Measurements from ENCODE around the gene CERS5.

- TF ChIP-seq, protein P1, sequence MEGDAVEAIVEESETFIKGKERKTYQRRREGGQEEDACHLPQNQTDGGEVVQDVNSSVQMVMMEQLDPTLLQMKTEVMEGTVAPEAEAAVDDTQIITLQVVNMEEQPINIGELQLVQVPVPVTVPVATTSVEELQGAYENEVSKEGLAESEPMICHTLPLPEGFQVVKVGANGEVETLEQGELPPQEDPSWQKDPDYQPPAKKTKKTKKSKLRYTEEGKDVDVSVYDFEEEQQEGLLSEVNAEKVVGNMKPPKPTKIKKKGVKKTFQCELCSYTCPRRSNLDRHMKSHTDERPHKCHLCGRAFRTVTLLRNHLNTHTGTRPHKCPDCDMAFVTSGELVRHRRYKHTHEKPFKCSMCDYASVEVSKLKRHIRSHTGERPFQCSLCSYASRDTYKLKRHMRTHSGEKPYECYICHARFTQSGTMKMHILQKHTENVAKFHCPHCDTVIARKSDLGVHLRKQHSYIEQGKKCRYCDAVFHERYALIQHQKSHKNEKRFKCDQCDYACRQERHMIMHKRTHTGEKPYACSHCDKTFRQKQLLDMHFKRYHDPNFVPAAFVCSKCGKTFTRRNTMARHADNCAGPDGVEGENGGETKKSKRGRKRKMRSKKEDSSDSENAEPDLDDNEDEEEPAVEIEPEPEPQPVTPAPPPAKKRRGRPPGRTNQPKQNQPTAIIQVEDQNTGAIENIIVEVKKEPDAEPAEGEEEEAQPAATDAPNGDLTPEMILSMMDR (IDR thresholded peaks at IDR 0.05), result no peak
- no peak for TF ChIP-seq POLR2AphosphoS5 (IDR thresholded peaks at IDR 0.05)
- no peak for TF ChIP-seq POLR2A (IDR thresholded peaks at IDR 0.05)
These were observed 17.9 kb downstream of the CERS5 start for GRCh38 chr12:50149311-50149710.
